K562 (cell line): ENCODE measurements around the gene KIF26B. TPM values are rescaled to one million over a fixed set of nuclear protein-coding genes. Genes with fewer than 3 reads are reported as not detected.
A peak's percentile ranks its signal among the peaks of the same experiment; 100 is the strongest.

Experiments used
- ATAC-seq: fragments of 200-7000 bp; cut with Tn5 transposase; 3 replicates; pipeline ENCODE4 v1.9.1; 2020; ENCODE audit warnings: moderate library complexity
- BruUV-seq: library from RNA; stranded (reverse); fragments of 400-500 nt; replicated peaks from 2 replicates; lab custom pipeline; 2021; lab: Mats Ljungman, UMichigan
- CTCF ChIA-PET: fragments of 300-600 bp; formaldehyde crosslinking; extraction: SDS; loops from one replicate; lab custom pipeline; 2021; ENCODE audit warnings: low intra/inter-chr PET ratio; lab: Yijun Ruan, JAX
- POLR2A ChIA-PET: fragments of 300-600, 350-650 bp; sonication (Branson Sonifier 250); formaldehyde crosslinking; extraction: SDS; loops from one replicate; lab custom pipeline; 2021; ENCODE audit warnings: antibody characterized with exemption, inconsistent platforms; lab: Yijun Ruan, JAX
- DNase-seq, 4 experiments: peaks; one replicate each; pipeline versions ENCODE4 v3.0.0 to v3.0.0-alpha.2; 2011 to 2018; ENCODE audit warnings: low spot score in 3 of 4, mixed read lengths in 3 of 4; ENCODE audit errors: extremely low read depth in 1 of 4
- FAIRE-seq: peaks from 2 replicates; lab custom pipeline; 2011; peaks lifted over from hg19 to GRCh38; lab: Jason Lieb, UNC
- H2AFZ ChIP-seq: 2 replicates; pipeline ENCODE4 v1.6.0; 2011; ENCODE audit warnings: low read depth, low read length, control low read depth, inconsistent platforms
- H3K27ac ChIP-seq: fragments of 200-600 bp; 3 replicates; pipeline ENCODE4 v1.8.0; 2011; ENCODE audit warnings: low read depth, mild to moderate bottlenecking, control low read depth, inconsistent platforms, low read length, moderate library complexity, mixed read lengths; ENCODE audit errors: extremely low read depth
- H3K27me3 ChIP-seq, 2 experiments: fragments of 300-600 bp in 1 of 2; 2 replicates in 1 of 2; 3 replicates in 1 of 2; pipeline versions ENCODE4 v1.6.0 to v1.8.0; 2011; ENCODE audit warnings: inconsistent platforms in 2 of 2, low read length in 2 of 2, mild to moderate bottlenecking in 1 of 2, mixed read lengths in 1 of 2, moderate library complexity in 1 of 2; ENCODE audit not compliant: control insufficient read depth in 2 of 2, insufficient read depth in 2 of 2
- H3K36me3 ChIP-seq: fragments of 300-600 bp; 3 replicates; pipeline ENCODE4 v1.8.0; 2011; ENCODE audit warnings: mild to moderate bottlenecking, low read length, inconsistent platforms; ENCODE audit not compliant: control insufficient read depth, insufficient read depth
- H3K4me1 ChIP-seq, 2 experiments: fragments of 200-600 bp in 1 of 2; replicated peaks in 1 of 2; 2 replicates in 1 of 2; 3 replicates in 1 of 2; pipeline versions ENCODE4 v1.5.1 to v1.8.0; 2011; ENCODE audit warnings: inconsistent platforms in 2 of 2, low read length in 2 of 2, mild to moderate bottlenecking in 1 of 2, mixed read lengths in 1 of 2, moderate library complexity in 1 of 2; ENCODE audit not compliant: control insufficient read depth in 2 of 2, insufficient read depth in 2 of 2
- H3K4me2 ChIP-seq: 2 replicates; pipeline ENCODE4 v1.6.1; 2011; ENCODE audit warnings: low read length, control low read depth, inconsistent platforms, mixed read lengths; ENCODE audit not compliant: insufficient read depth
- H3K4me3 ChIP-seq: fragments of 200-600 bp; sonication (generic), shearing (Covaris generic); 2 replicates; pipeline ENCODE4 v1.5.1; 2016; ENCODE audit warnings: control low read depth, inconsistent platforms
- H3K79me2 ChIP-seq: fragments of 200-600 bp; 3 replicates; pipeline ENCODE4 v1.8.0; 2011; ENCODE audit warnings: low read length, inconsistent platforms; ENCODE audit not compliant: control insufficient read depth, insufficient read depth
- H3K9ac ChIP-seq, 2 experiments: 2 replicates each; pipeline versions ENCODE4 v1.6.0 to v1.6.1; 2011; ENCODE audit warnings: low read depth in 2 of 2, low read length in 2 of 2, control low read depth in 1 of 2, inconsistent platforms in 1 of 2, mild to moderate bottlenecking in 1 of 2, mixed read lengths in 1 of 2; ENCODE audit not compliant: insufficient read depth in 1 of 2
- H3K9me1 ChIP-seq: one replicate; pipeline ENCODE4 v1.6.0; 2011; ENCODE audit warnings: inconsistent platforms, mild to moderate bottlenecking, low read length, moderate library complexity; ENCODE audit not compliant: control insufficient read depth, insufficient read depth
- H3K9me3 ChIP-seq: replicated peaks from 2 replicates; pipeline ENCODE4 v1.5.1; 2011; ENCODE audit warnings: low read depth, low read length, inconsistent platforms; ENCODE audit not compliant: control insufficient read depth, insufficient read depth
- H4K20me1 ChIP-seq: replicated peaks from 2 replicates; pipeline ENCODE4 v1.6.1; 2011; ENCODE audit warnings: low read length, inconsistent platforms, mixed read lengths; ENCODE audit not compliant: control insufficient read depth, insufficient read depth
- ARNT ChIP-seq, 2 experiments: fragments of 450-650 bp; IDR thresholded peaks; 2 replicates each; pipeline ENCODE4 v1.6.1; 2016; ENCODE audit warnings: mild to moderate bottlenecking in 1 of 2
- KLF16 ChIP-seq: IDR thresholded peaks from 2 replicates; pipeline ENCODE4 v1.6.1; 2016; ENCODE audit warnings: antibody characterized with exemption
- NR2C2 ChIP-seq, 2 experiments: fragments of 200-800 bp in 1 of 2; sonication (Bioruptor generic) in 1 of 2; sonication (generic) in 1 of 2; formaldehyde crosslinking in 1 of 2; IDR thresholded peaks; 2 replicates each; pipeline versions ENCODE4 v1.6.1 to v1.8.0; 2016 to 2022; ENCODE audit warnings: mild to moderate bottlenecking in 1 of 2, missing compliant biosample characterization in 1 of 2, missing genetic modification characterization in 1 of 2, missing genetic modification reagents in 1 of 2
- ZNF347 ChIP-seq: fragments of 450-650 bp; formaldehyde crosslinking; IDR thresholded peaks from 2 replicates; pipeline ENCODE4 v1.4.0; 2020; ENCODE audit warnings: low read depth, mild to moderate bottlenecking, moderate library complexity
- ZNF384 ChIP-seq: IDR thresholded peaks from 2 replicates; pipeline ENCODE4 v1.6.1; 2012; ENCODE audit warnings: low read depth, low read length, improper control_type of control experiment
- ZNF766 ChIP-seq: fragments of 200-800 bp; sonication (Bioruptor generic); conservative IDR thresholded peaks from 2 replicates; pipeline ENCODE4 v1.6.1; 2016; ENCODE audit warnings: missing genetic modification characterization, missing compliant biosample characterization
- ZNF780A ChIP-seq: fragments of 250-450 bp; sonication (Bioruptor Pico); IDR thresholded peaks from 2 replicates; pipeline ENCODE4 v1.5.0; 2021; ENCODE audit warnings: mild to moderate bottlenecking
- WGBS: fragments of 100-300 bp; shearing (Covaris generic); methylation state at CpG from one replicate; pipeline ENCODE4 v1.1.6; 2016; ENCODE audit warnings: low coverage, mixed read lengths; ENCODE audit not compliant: insufficient coverage; ENCODE audit errors: missing lambda C conversion rate; 5-methylcytosine and 5-hydroxymethylcytosine counted together
- in situ Hi-C: fragments of 300-500 bp; cut with MboI; formaldehyde crosslinking; loops from 4 replicates; pipeline ENCODE4 v1.15.0; 2018; ENCODE audit warnings: inconsistent platforms, mixed read lengths
- intact Hi-C: fragments of 100-400 bp; cut with micrococcal nuclease; formaldehyde crosslinking; loops from 2 replicates; pipeline ENCODE4 v1.14.2; 2022
- polyA plus RNA-seq, 8 experiments: library from polyadenylated mRNA; depleted of rRNA in 4 of 8; stranded (reverse) in 5 of 8; unstranded in 3 of 8; fragments of >200 nt; fragmentation: Nextera tagmentation in 2 of 8; fragmentation: Illumina TruSeq in 1 of 8; extraction: Ambion mirVana in 2 of 8; extraction: Trizol in 1 of 8; gene quantifications; 2 replicates each; pipeline versions ENCODE4 v1.2.1 to v1.2.3, GENCODE V29; 2011 to 2014; ENCODE audit warnings: inconsistent platforms in 1 of 8, missing spikeins in 1 of 8
- total RNA-seq, 7 experiments: library from RNA; depleted of rRNA in 6 of 7; stranded (reverse); fragments of >200 nt in 6 of 7; fragmentation: Illumina TruSeq in 2 of 7; extraction: Trizol in 2 of 7; gene quantifications; 2 replicates each; pipeline versions ENCODE4 v1.2.1 to v1.2.3, GENCODE V29; 2011 to 2021; ENCODE audit warnings: low replicate concordance in 1 of 7
- TF ChIP-seq, protein P1 (sequence below): sonication (generic); IDR thresholded peaks from 2 replicates; pipeline ENCODE4 v1.6.1; 2016
- TF ChIP-seq, protein P2 (sequence below): fragments of 450-650 bp; IDR thresholded peaks from 2 replicates; pipeline ENCODE4 v1.6.1; 2016; ENCODE audit warnings: mild to moderate bottlenecking
- TF ChIP-seq, protein P3 (sequence below), 2 experiments: fragments of 450-650 bp; formaldehyde crosslinking in 1 of 2; IDR thresholded peaks; 2 replicates each; pipeline versions ENCODE4 v1.4.0 to v1.6.1; 2014 to 2020; ENCODE audit warnings: mild to moderate bottlenecking in 2 of 2, borderline replicate concordance in 1 of 2, low read depth in 1 of 2

Gene KIF26B
- total and polyA plus RNA-seq, 9 of the 15 experiments (the other 6 are each of a cell fraction or from before 2014, with no cell fraction given), result 0.02 to 0.08 (median 0.03) TPM; not detected in 6

DNA sequence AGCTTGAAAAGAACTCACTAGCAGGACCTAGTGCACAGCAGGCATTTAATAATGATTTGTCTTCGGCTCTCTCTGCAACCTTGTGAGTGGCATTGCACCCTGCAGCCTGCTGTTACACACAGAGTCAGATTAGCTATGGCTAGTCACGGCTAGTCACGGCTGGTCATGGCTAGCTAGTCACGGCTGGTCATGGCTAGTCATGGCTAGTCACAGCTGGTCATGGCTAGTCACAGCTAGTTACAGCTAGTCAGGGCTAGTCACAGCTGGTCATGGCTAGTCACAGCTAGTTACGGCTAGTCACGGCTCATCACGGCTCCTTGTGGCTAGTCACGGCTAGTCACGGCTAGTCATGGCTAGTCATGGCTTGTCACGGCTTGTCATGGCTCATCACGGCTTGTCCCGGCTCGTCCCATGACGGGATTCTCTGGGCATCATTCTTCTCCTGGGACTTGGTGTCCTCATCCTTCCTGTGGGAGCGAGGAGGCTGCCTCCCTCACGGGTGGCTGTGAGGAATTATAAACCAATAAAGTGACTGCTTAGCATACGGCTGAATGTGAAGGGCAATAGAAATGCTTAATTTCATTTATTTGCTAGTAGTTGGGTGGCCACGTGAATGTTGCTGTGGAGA lies 12.5 kb upstream of the KIF26B start:
- Histone ChIP-seq H2AFZ (no peak overlapping the region), H3K9me3 (no peaks in the 10 kb centered on the region), H3K27ac (no peak overlapping the region), H4K20me1 (no peaks in the 10 kb centered on the region; the same call in 1 of the 2 replicates), H3K4me1 (no peaks in the 10 kb centered on the region), H3K4me3 (no peak overlapping the region), H3K9ac (peak overlapping the region in 1 of 2 experiments; percentile 48; a peak in 1 of 4 replicates), H3K27me3 (peaks cover 34 to 47% of the 10 kb centered on the region in 2 experiments), H3K36me3 (no peaks in the 10 kb centered on the region), H3K9me1 (no peaks in the 10 kb centered on the region), H3K79me2 (no peaks in the 10 kb centered on the region), H3K4me2 (no peak overlapping the region)
- no peak for FAIRE-seq
- peak; percentile 33; the same call in 1 of the 3 replicates for ATAC-seq
- no peak for DNase-seq
- CTCF ChIA-PET, result no interaction called here
- 3% methylated on average over 18 of the region's 18 CpGs for WGBS
- POLR2A ChIA-PET, result no interaction called here
- no TSS peak for BruUV-seq
- intact Hi-C loops, result loop anchor here (5.0 kb wide), 1 partner anchor 60 kb away; no protein-coding TSS in a partner anchor
- in situ Hi-C loops, result no loop called here
- TF ChIP-seq, protein P1, sequence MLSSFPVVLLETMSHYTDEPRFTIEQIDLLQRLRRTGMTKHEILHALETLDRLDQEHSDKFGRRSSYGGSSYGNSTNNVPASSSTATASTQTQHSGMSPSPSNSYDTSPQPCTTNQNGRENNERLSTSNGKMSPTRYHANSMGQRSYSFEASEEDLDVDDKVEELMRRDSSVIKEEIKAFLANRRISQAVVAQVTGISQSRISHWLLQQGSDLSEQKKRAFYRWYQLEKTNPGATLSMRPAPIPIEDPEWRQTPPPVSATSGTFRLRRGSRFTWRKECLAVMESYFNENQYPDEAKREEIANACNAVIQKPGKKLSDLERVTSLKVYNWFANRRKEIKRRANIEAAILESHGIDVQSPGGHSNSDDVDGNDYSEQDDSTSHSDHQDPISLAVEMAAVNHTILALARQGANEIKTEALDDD, result peak; percentile 99
- no peak for TF ChIP-seq ZNF766
- TF ChIP-seq, protein P2, sequence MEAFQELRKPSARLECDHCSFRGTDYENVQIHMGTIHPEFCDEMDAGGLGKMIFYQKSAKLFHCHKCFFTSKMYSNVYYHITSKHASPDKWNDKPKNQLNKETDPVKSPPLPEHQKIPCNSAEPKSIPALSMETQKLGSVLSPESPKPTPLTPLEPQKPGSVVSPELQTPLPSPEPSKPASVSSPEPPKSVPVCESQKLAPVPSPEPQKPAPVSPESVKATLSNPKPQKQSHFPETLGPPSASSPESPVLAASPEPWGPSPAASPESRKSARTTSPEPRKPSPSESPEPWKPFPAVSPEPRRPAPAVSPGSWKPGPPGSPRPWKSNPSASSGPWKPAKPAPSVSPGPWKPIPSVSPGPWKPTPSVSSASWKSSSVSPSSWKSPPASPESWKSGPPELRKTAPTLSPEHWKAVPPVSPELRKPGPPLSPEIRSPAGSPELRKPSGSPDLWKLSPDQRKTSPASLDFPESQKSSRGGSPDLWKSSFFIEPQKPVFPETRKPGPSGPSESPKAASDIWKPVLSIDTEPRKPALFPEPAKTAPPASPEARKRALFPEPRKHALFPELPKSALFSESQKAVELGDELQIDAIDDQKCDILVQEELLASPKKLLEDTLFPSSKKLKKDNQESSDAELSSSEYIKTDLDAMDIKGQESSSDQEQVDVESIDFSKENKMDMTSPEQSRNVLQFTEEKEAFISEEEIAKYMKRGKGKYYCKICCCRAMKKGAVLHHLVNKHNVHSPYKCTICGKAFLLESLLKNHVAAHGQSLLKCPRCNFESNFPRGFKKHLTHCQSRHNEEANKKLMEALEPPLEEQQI, result no peak
- TF ChIP-seq KLF16, result peak; percentile 81
- no peak for TF ChIP-seq ARNT (IDR thresholded peaks at IDR 0.05)
- TF ChIP-seq ZNF384, result no peak
- TF ChIP-seq NR2C2 (CRISPR knock-in tag; IDR thresholded peaks at IDR 0.05), result no peak
- TF ChIP-seq NR2C2 (tag; IDR thresholded peaks at IDR 0.05), result no peak
- TF ChIP-seq ZNF347, result no peak
- TF ChIP-seq, protein P3, sequence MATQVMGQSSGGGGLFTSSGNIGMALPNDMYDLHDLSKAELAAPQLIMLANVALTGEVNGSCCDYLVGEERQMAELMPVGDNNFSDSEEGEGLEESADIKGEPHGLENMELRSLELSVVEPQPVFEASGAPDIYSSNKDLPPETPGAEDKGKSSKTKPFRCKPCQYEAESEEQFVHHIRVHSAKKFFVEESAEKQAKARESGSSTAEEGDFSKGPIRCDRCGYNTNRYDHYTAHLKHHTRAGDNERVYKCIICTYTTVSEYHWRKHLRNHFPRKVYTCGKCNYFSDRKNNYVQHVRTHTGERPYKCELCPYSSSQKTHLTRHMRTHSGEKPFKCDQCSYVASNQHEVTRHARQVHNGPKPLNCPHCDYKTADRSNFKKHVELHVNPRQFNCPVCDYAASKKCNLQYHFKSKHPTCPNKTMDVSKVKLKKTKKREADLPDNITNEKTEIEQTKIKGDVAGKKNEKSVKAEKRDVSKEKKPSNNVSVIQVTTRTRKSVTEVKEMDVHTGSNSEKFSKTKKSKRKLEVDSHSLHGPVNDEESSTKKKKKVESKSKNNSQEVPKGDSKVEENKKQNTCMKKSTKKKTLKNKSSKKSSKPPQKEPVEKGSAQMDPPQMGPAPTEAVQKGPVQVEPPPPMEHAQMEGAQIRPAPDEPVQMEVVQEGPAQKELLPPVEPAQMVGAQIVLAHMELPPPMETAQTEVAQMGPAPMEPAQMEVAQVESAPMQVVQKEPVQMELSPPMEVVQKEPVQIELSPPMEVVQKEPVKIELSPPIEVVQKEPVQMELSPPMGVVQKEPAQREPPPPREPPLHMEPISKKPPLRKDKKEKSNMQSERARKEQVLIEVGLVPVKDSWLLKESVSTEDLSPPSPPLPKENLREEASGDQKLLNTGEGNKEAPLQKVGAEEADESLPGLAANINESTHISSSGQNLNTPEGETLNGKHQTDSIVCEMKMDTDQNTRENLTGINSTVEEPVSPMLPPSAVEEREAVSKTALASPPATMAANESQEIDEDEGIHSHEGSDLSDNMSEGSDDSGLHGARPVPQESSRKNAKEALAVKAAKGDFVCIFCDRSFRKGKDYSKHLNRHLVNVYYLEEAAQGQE (IDR thresholded peaks at IDR 0.05; ENCODE audit: borderline replicate concordance), result peak; percentile 74
- TF ChIP-seq, protein P3 (CRISPR knock-in tag; IDR thresholded peaks at IDR 0.05; ENCODE audit: low read depth), result no peak
- no peak for TF ChIP-seq ZNF780A
